Endothelial cell (in vitro differentiated cells): ENCODE data around the gene SLC12A1. TPM values are rescaled to one million over a fixed set of nuclear protein-coding genes. Genes with fewer than 3 reads are reported as not detected.

Source experiments
- DNase-seq: peaks from one replicate; pipeline ENCODE4 v3.0.0; 2021; ENCODE audit warnings: low spot score
- H3K27ac Mint-ChIP-seq: one replicate; pipeline ENCODE4 v1.8.0; 2021; ENCODE audit warnings: mixed read lengths, inconsistent platforms; ENCODE audit not compliant: unreplicated experiment
- H3K27me3 Mint-ChIP-seq: one replicate; pipeline ENCODE4 v1.8.0; 2021; ENCODE audit warnings: mild to moderate bottlenecking, moderate library complexity, mixed read lengths, inconsistent platforms; ENCODE audit not compliant: unreplicated experiment
- H3K36me3 Mint-ChIP-seq: one replicate; pipeline ENCODE4 v1.8.0; 2021; ENCODE audit warnings: mild to moderate bottlenecking, low read depth, mixed read lengths, inconsistent platforms; ENCODE audit not compliant: unreplicated experiment
- H3K4me1 Mint-ChIP-seq: one replicate; pipeline ENCODE4 v1.8.0; 2021; ENCODE audit warnings: mild to moderate bottlenecking, mixed read lengths, inconsistent platforms; ENCODE audit not compliant: unreplicated experiment
- H3K4me3 Mint-ChIP-seq: one replicate; pipeline ENCODE4 v1.8.0; 2021; ENCODE audit warnings: mild to moderate bottlenecking, mixed read lengths, inconsistent platforms; ENCODE audit not compliant: unreplicated experiment
- H3K9me3 Mint-ChIP-seq: one replicate; pipeline ENCODE4 v1.8.0; 2021; ENCODE audit warnings: mixed read lengths, inconsistent platforms; ENCODE audit not compliant: unreplicated experiment
- CTCF ChIP-seq: fragments of 200-600 bp; sonication (generic); IDR thresholded peaks from one replicate; pipeline ENCODE4 v1.5.0; 2021; ENCODE audit warnings: antibody characterized with exemption; ENCODE audit not compliant: unreplicated experiment
- total RNA-seq: library from RNA; stranded (reverse); fragmentation: NEBNext Ultra II Directional; extraction: Animal tissue kit (Norgen Biotek cat#: 25700); gene quantifications from one replicate; pipeline ENCODE4 v1.2.1, GENCODE V29; 2021; ENCODE audit not compliant: unreplicated experiment

The SLC12A1 gene
- total RNA-seq, 1 donor from 2014 or later = not detected

- TF ChIP-seq CTCF = no peak
- no peak overlapping the region for H3K4me3 Mint-ChIP-seq
- DNase-seq = no peak
- no peak overlapping the region for H3K27ac Mint-ChIP-seq
- H3K27me3 Mint-ChIP-seq = peaks cover 5% of the 10 kb centered on the region
- H3K9me3 Mint-ChIP-seq = no peaks in the 10 kb centered on the region
- H3K4me1 Mint-ChIP-seq = peaks cover 8% of the 10 kb centered on the region
- peaks cover 3% of the 10 kb centered on the region for H3K36me3 Mint-ChIP-seq
These were observed 127.4 kb downstream of the SLC12A1 start for GRCh38 chr15:48333540-48333939.

GRCh38 chr15:48334260-48334659 is 128.2 kb downstream of the SLC12A1 start:
- H3K4me1 Mint-ChIP-seq = peaks cover 8% of the 10 kb centered on the region
- H3K27me3 Mint-ChIP-seq = peaks cover 5% of the 10 kb centered on the region
- DNase-seq = no peak
- no peak for TF ChIP-seq CTCF
- H3K27ac Mint-ChIP-seq = no peak overlapping the region
- peaks cover 3% of the 10 kb centered on the region for H3K36me3 Mint-ChIP-seq
- H3K9me3 Mint-ChIP-seq = no peaks in the 10 kb centered on the region
- no peak overlapping the region for H3K4me3 Mint-ChIP-seq

GRCh38 chr15:48336940-48337339 is 130.8 kb downstream of the SLC12A1 start:
- H3K9me3 Mint-ChIP-seq = no peaks in the 10 kb centered on the region
- peak; percentile 15 for DNase-seq
- H3K36me3 Mint-ChIP-seq = peaks cover 3% of the 10 kb centered on the region
- H3K4me3 Mint-ChIP-seq = no peak overlapping the region
- H3K27ac Mint-ChIP-seq = no peak overlapping the region
- TF ChIP-seq CTCF = no peak
- peaks cover 2% of the 10 kb centered on the region for H3K27me3 Mint-ChIP-seq
- H3K4me1 Mint-ChIP-seq = peaks cover 9% of the 10 kb centered on the region

GRCh38 chr15:48337607-48338006 is 131.5 kb downstream of the SLC12A1 start:
- TF ChIP-seq CTCF = no peak
- Mint-ChIP-seq H3K9me3 (no peaks in the 10 kb centered on the region), H3K27me3 (no peaks in the 10 kb centered on the region), H3K4me1 (peaks cover 8% of the 10 kb centered on the region), H3K36me3 (peaks cover 3% of the 10 kb centered on the region), H3K27ac (no peak overlapping the region), H3K4me3 (no peak overlapping the region)
- DNase-seq = no peak

GRCh38 chr15:48340111-48340510 is 134.0 kb downstream of the SLC12A1 start:
- Mint-ChIP-seq H3K4me1 (peaks cover 6% of the 10 kb centered on the region), H3K27ac (no peak overlapping the region), H3K27me3 (no peaks in the 10 kb centered on the region), H3K9me3 (no peaks in the 10 kb centered on the region), H3K4me3 (no peak overlapping the region), H3K36me3 (peaks cover 3% of the 10 kb centered on the region)
- no peak for TF ChIP-seq CTCF
- no peak for DNase-seq
